HCT116 (cell line): ENCODE data around the gene BRD7. TPM values are rescaled to one million over a fixed set of nuclear protein-coding genes. Genes with fewer than 3 reads are reported as not detected.

ENCODE experiments used
- ATAC-seq: fragments of 200-7000 bp; cut with Tn5 transposase; 2 replicates; pipeline ENCODE4 v1.9.1; 2020; ENCODE audit warnings: mild to moderate bottlenecking, moderate library complexity
- BruUV-seq: library from RNA; stranded (reverse); fragments of 400-500 nt; replicated peaks from 2 replicates; lab custom pipeline; 2021; lab: Mats Ljungman, UMichigan
- CTCF ChIA-PET: fragments of 300-600 bp; sonication (Branson Sonifier 250); formaldehyde crosslinking; loops from one replicate; lab custom pipeline; 2021; ENCODE audit warnings: antibody characterized with exemption; lab: Charles Lee
- POLR2A ChIA-PET: fragments of 300-600, 350-600 bp; sonication (Branson Sonifier 250); formaldehyde crosslinking; loops from one replicate; lab custom pipeline; 2021; ENCODE audit warnings: antibody characterized with exemption; lab: Charles Lee
- RAD21 ChIA-PET, 2 experiments: fragments of 300-600 bp; sonication (Branson Sonifier 250); formaldehyde crosslinking; loops; one replicate each; lab custom pipeline; 2023; ENCODE audit warnings: low total read pairs in 2 of 2; ENCODE audit not compliant: uncharacterized antibody in 2 of 2, unreplicated experiment in 2 of 2, low non-redundant PET in 1 of 2; lab: Charles Lee
- DNase-seq: peaks from one replicate; pipeline ENCODE4 v3.0.0-alpha.2; 2010; ENCODE audit warnings: low read depth, low spot score
- H2AFZ ChIP-seq: fragments of 200-600 bp; shearing (Covaris generic), sonication (generic); 2 replicates; pipeline ENCODE4 v1.6.1; 2017; ENCODE audit warnings: low read depth, mixed run types, mixed read lengths, antibody characterized with exemption, low read length; ENCODE audit not compliant: poor library complexity, severe bottlenecking
- H3K27ac ChIP-seq: 2 replicates; pipeline ENCODE4 v1.5.1; 2012; ENCODE audit warnings: low read depth, low read length
- H3K27me3 ChIP-seq: fragments of 200-600 bp; sonication (generic); 2 replicates; pipeline ENCODE4 v1.6.1; 2016; ENCODE audit warnings: mixed run types, low read length, mixed read lengths; ENCODE audit not compliant: insufficient read depth
- H3K36me3 ChIP-seq, 2 experiments: fragments of 200-500 bp in 1 of 2; fragments of 200-600 bp in 1 of 2; sonication (Bioruptor generic) in 1 of 2; sonication (generic) in 1 of 2; 2 replicates each; pipeline versions ENCODE4 v1.5.1 to v1.6.1; 2014 to 2016; ENCODE audit warnings: low read length in 2 of 2, inconsistent platforms in 1 of 2, mixed read lengths in 1 of 2, mixed run types in 1 of 2; ENCODE audit not compliant: insufficient read depth in 2 of 2, control insufficient read depth in 1 of 2
- H3K4me1 ChIP-seq, 2 experiments: fragments of 200-600 bp in 1 of 2; sonication (generic) in 1 of 2; 2 replicates each; pipeline versions ENCODE4 v1.5.1 to v1.6.1; 2012 to 2017; ENCODE audit warnings: low read length in 2 of 2, inconsistent platforms in 1 of 2, mild to moderate bottlenecking in 1 of 2, mixed read lengths in 1 of 2, mixed run types in 1 of 2, moderate library complexity in 1 of 2; ENCODE audit not compliant: insufficient read depth in 2 of 2, control insufficient read depth in 1 of 2
- H3K4me2 ChIP-seq: fragments of 200-600 bp; sonication (generic); 2 replicates; pipeline ENCODE4 v1.6.1; 2017; ENCODE audit warnings: mixed run types, low read length, mixed read lengths
- H3K4me3 ChIP-seq, 2 experiments: fragments of 200-600 bp in 1 of 2; sonication (generic) in 1 of 2; replicated peaks in 1 of 2; 2 replicates each; pipeline ENCODE4 v1.5.1; 2011 to 2016; ENCODE audit warnings: low read length in 2 of 2, control low read depth in 1 of 2, low read depth in 1 of 2, mild to moderate bottlenecking in 1 of 2, mixed read lengths in 1 of 2, mixed run types in 1 of 2
- H3K79me2 ChIP-seq: fragments of 200-600 bp; sonication (generic); 2 replicates; pipeline ENCODE4 v1.6.1; 2017; ENCODE audit warnings: mild to moderate bottlenecking, mixed run types, low read length, moderate library complexity, mixed read lengths; ENCODE audit not compliant: insufficient read depth
- H3K9ac ChIP-seq: fragments of 200-600 bp; sonication (generic); 2 replicates; pipeline ENCODE4 v1.6.1; 2016; ENCODE audit warnings: low read length, mixed read lengths
- H3K9me2 ChIP-seq: fragments of 200-600 bp; sonication (generic), shearing (Covaris generic); 2 replicates; pipeline ENCODE4 v1.6.1; 2017; ENCODE audit warnings: mixed run types, mild to moderate bottlenecking, moderate library complexity; ENCODE audit not compliant: insufficient read depth
- H3K9me3 ChIP-seq, 2 experiments: fragments of 200-500 bp in 1 of 2; fragments of 200-600 bp in 1 of 2; sonication (Bioruptor generic) in 1 of 2; sonication (generic) in 1 of 2; 2 replicates each; pipeline ENCODE4 v1.6.1; 2014 to 2017; ENCODE audit warnings: low read length in 2 of 2, mixed read lengths in 2 of 2, inconsistent platforms in 1 of 2, low read depth in 1 of 2, mild to moderate bottlenecking in 1 of 2, mixed run types in 1 of 2, moderate library complexity in 1 of 2; ENCODE audit not compliant: control insufficient read depth in 1 of 2, insufficient read depth in 1 of 2
- H4K20me1 ChIP-seq: fragments of 200-600 bp; sonication (generic), shearing (Covaris generic); 2 replicates; pipeline ENCODE4 v1.6.1; 2017; ENCODE audit warnings: mixed run types, mild to moderate bottlenecking, moderate library complexity; ENCODE audit not compliant: insufficient read depth
- CBX3 ChIP-seq: IDR thresholded peaks from 2 replicates; pipeline ENCODE4 v1.6.1; 2012; ENCODE audit warnings: low read depth
- CEBPB ChIP-seq: IDR thresholded peaks from 2 replicates; pipeline ENCODE4 v1.6.1; 2012; ENCODE audit warnings: low read depth
- CTCF ChIP-seq, 3 experiments: fragments of 200-600 bp in 1 of 3; sonication (generic) in 1 of 3; IDR thresholded peaks in 2 of 3; conservative IDR thresholded peaks in 1 of 3; 2 replicates each; pipeline ENCODE4 v1.5.1; 2012 to 2017; ENCODE audit warnings: low read depth in 2 of 3, low read length in 2 of 3, antibody characterized with exemption in 1 of 3, borderline replicate concordance in 1 of 3, control low read depth in 1 of 3, mild to moderate bottlenecking in 1 of 3, mixed read lengths in 1 of 3, mixed run types in 1 of 3, moderate library complexity in 1 of 3; ENCODE audit not compliant: insufficient read depth in 1 of 3
- ELF1 ChIP-seq: IDR thresholded peaks from 2 replicates; pipeline ENCODE4 v1.6.1; 2012; ENCODE audit warnings: low read depth, borderline replicate concordance
- EZH2 ChIP-seq: fragments of 200-600 bp; sonication (generic); IDR thresholded peaks from 2 replicates; pipeline ENCODE4 v1.6.1; 2017; ENCODE audit warnings: antibody characterized with exemption, mixed run types
- FOSL1 ChIP-seq: IDR thresholded peaks from 2 replicates; pipeline ENCODE4 v1.6.1; 2012; ENCODE audit warnings: low read depth
- JUND ChIP-seq: IDR thresholded peaks from 2 replicates; pipeline ENCODE4 v1.6.1; 2012
- POLR2AphosphoS5 ChIP-seq: IDR thresholded peaks from 2 replicates; pipeline ENCODE4 v1.6.1; 2011; ENCODE audit warnings: mild to moderate bottlenecking, low read depth, low read length, moderate library complexity
- SIN3A ChIP-seq: IDR thresholded peaks from 2 replicates; pipeline ENCODE4 v1.6.1; 2012; ENCODE audit warnings: low read depth
- SRF ChIP-seq: IDR thresholded peaks from 2 replicates; pipeline ENCODE4 v1.6.1; 2012; ENCODE audit warnings: low read depth
- TCF7L2 ChIP-seq: IDR thresholded peaks from 2 replicates; pipeline ENCODE4 v1.7.0; 2011; ENCODE audit warnings: borderline replicate concordance, inconsistent platforms; ENCODE audit not compliant: insufficient read depth, insufficient read length; ENCODE audit errors: extremely low read depth
- YY1 ChIP-seq: IDR thresholded peaks from 2 replicates; pipeline ENCODE4 v1.6.1; 2011; ENCODE audit warnings: low read length, low read depth, moderate library complexity, mild to moderate bottlenecking; ENCODE audit not compliant: insufficient replicate concordance; ENCODE audit errors: extremely low read depth
- ZBTB33 ChIP-seq: IDR thresholded peaks from 2 replicates; pipeline ENCODE4 v1.6.1; 2011; ENCODE audit warnings: mild to moderate bottlenecking, low read length, moderate library complexity; ENCODE audit not compliant: insufficient replicate concordance; ENCODE audit errors: extremely low read depth
- ZFX ChIP-seq: fragments of 450-650 bp; IDR thresholded peaks from 2 replicates; pipeline ENCODE4 v1.6.1; 2017
- ZNF274 ChIP-seq: fragments of 200-500 bp; sonication (Bioruptor generic); IDR thresholded peaks from 2 replicates; pipeline ENCODE4 v1.6.1; 2014; ENCODE audit warnings: mild to moderate bottlenecking, low read depth, low read length, inconsistent platforms
- intact Hi-C: fragments of 100-400 bp; cut with micrococcal nuclease; formaldehyde crosslinking; loops from 2 replicates; pipeline ENCODE4 v1.10.0; 2022
- total RNA-seq: library from RNA; stranded (reverse); gene quantifications from one replicate; pipeline ENCODE4 v1.2.1, GENCODE V29; 2021; ENCODE audit not compliant: unreplicated experiment
- TF ChIP-seq, protein P1 (sequence below): IDR thresholded peaks from 2 replicates; pipeline ENCODE4 v1.6.1; 2012
- TF ChIP-seq, protein P2 (sequence below): IDR thresholded peaks from 2 replicates; pipeline ENCODE4 v1.6.1; 2012; ENCODE audit warnings: low read depth

Gene BRD7
- total RNA-seq, 1 experiment from 2014 or later, result 85.4 TPM

GRCh38 chr16:50293994-50294855 is 74.6 kb downstream of the BRD7 start:
- H3K9me2 ChIP-seq, result no peaks in the 10 kb centered on the region
- DNase-seq (no peak), ATAC-seq (no peak)
- H4K20me1 ChIP-seq, result no peaks in the 10 kb centered on the region
- no peaks in the 10 kb centered on the region for H3K4me1 ChIP-seq
- BruUV-seq, result no TSS peak
- no peak overlapping the region for H3K9ac ChIP-seq
- TF ChIP-seq ZBTB33 (no peak), CTCF (IDR thresholded peaks at IDR 0.05 in 2 of 3, conservative IDR thresholded peaks at IDR 0.05 in 1 of 3; ENCODE audit: borderline replicate concordance in 1 of 3, insufficient read depth in 1 of 3, low read depth in 2 of 3, low read length in 2 of 3) (no peak), JUND (no peak), FOSL1 (no peak), ZFX (no peak), ELF1 (no peak), YY1 (no peak), CEBPB (no peak), TCF7L2 (no peak), POLR2AphosphoS5 (no peak), CBX3 (no peak), SIN3A (no peak), EZH2 (no peak), SRF (no peak), ZNF274 (no peak)
- TF ChIP-seq, protein P1, sequence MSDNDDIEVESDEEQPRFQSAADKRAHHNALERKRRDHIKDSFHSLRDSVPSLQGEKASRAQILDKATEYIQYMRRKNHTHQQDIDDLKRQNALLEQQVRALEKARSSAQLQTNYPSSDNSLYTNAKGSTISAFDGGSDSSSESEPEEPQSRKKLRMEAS, result no peak
- TF ChIP-seq, protein P2, sequence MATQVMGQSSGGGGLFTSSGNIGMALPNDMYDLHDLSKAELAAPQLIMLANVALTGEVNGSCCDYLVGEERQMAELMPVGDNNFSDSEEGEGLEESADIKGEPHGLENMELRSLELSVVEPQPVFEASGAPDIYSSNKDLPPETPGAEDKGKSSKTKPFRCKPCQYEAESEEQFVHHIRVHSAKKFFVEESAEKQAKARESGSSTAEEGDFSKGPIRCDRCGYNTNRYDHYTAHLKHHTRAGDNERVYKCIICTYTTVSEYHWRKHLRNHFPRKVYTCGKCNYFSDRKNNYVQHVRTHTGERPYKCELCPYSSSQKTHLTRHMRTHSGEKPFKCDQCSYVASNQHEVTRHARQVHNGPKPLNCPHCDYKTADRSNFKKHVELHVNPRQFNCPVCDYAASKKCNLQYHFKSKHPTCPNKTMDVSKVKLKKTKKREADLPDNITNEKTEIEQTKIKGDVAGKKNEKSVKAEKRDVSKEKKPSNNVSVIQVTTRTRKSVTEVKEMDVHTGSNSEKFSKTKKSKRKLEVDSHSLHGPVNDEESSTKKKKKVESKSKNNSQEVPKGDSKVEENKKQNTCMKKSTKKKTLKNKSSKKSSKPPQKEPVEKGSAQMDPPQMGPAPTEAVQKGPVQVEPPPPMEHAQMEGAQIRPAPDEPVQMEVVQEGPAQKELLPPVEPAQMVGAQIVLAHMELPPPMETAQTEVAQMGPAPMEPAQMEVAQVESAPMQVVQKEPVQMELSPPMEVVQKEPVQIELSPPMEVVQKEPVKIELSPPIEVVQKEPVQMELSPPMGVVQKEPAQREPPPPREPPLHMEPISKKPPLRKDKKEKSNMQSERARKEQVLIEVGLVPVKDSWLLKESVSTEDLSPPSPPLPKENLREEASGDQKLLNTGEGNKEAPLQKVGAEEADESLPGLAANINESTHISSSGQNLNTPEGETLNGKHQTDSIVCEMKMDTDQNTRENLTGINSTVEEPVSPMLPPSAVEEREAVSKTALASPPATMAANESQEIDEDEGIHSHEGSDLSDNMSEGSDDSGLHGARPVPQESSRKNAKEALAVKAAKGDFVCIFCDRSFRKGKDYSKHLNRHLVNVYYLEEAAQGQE, result no peak
- no peaks in the 10 kb centered on the region for H3K9me3 ChIP-seq
- H3K79me2 ChIP-seq, result no peaks in the 10 kb centered on the region
- H2AFZ ChIP-seq, result no peak overlapping the region
- H3K4me2 ChIP-seq, result no peak overlapping the region
- CTCF ChIA-PET, result no interaction called here
- RAD21 ChIA-PET, result no interaction called here
- no peak overlapping the region for H3K27ac ChIP-seq
- no peak overlapping the region for H3K4me3 ChIP-seq
- no peaks in the 10 kb centered on the region for H3K36me3 ChIP-seq
- POLR2A ChIA-PET, result no interaction called here
- H3K27me3 ChIP-seq, result no peaks in the 10 kb centered on the region
- intact Hi-C loops, result no loop called here
